ENCODE measurements around the gene CLBA1.
A peak's percentile ranks its signal among the peaks of the same experiment; 100 is the strongest.

The CLBA1 gene

DNA sequence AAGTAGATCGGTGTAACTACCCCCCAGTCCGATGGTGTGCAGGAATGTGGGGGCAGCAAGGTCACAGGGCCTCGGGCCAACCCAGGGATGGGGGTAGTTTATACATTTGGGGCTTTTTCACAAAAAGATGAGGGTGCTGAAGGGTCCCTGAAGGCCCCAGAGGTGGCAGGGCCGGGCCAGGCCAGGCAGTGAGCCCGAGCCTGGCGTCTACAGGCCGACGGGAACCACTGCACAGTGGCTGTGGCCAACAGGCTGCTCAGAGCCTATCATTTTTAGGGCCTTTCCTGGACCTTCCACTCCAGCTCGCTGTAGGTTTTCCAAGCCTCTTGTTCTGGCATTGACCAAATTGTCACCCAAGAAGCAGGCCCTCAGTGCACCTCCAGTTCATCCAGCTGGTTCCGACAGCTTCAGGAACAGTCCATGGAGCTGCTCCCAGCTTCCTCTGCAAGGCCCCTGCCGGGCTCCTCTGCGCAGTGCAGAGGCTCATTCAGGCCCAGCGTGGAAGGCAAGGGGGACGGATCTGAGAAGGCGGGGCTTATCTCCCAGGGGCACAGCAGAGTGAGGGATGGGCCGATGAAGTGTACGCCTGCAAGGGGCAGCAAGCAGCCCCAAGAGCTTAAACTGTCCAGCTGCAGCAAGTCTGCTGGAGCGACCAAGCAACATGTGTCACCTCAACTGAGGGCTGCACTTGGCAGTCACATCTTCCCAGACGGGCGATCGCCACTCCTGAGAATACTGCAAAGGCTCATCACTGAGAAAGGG lies 21.4 kb downstream of the CLBA1 start:
- DNase-seq: no peak

DNA sequence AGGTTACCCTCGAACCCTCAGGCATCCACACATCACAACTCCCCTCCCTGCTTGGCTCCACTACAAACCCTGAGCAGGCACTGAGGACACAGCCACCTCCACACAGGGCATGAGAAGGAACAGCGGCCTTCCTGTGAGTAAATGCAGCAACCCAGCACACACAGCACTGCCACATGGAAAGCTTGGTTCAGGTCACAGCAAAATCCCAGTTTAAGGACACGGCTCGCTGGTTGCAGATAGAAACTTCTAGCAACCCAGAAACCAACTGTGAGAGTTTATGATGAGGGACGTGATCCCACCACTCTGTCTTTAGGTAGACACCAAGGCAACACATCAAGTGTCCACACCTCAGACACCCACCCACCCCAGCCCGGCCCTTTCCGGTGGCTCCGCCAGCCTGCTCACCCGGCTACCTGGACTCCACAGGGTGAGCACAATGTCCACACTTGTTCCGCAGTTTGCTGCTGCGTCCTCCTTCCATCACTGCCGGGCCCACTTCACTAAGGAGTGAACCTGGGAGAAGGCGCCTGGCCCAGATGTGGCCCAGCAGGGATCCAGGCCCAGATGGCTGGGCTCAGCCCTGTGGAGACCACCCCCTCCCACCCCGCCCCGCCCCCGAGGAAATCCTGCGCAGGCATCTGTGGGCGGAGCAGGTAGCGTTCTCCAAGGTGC lies 22.1 kb downstream of the CLBA1 start:
- DNase-seq: no peak

DNA sequence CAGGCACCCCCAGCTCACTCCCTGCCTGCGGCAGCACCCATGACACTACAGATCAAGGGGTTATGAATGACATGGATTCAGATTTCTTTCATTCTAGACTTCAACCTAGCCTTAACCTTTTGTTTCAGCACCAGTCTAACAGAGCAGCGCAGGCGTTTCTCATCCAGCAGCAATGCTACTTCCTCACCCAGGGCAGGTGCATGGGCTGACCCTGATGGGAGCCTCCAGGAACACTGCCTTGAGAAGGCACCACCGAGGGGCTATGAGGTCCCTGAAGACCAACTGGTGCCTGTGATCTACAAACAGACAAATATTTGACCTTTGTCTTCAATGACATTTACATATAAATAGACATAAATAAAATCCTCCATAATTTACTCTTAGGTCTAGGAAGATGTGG lies 24.5 kb downstream of the CLBA1 start:
- no peak for DNase-seq

DNA sequence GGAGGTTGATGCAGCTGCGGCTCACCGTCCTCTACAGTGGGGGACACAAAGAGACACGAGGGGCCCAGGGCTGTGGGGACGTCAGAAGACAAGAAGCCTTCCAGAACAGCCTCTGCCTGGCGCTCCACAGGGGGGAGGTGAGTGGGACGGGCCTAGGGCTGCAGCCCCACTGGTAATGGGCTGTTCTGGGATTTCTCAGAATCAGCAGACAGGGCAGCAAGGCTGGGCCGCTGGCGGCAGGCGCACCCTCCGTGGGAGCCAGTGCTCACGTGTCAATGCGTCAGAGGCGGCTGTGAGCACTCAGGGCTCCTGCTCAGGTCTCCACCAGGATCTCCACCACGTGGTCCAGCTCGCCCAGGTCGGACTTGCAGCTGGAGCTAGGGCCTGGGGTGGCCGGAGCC lies 25.3 kb downstream of the CLBA1 start:
- DNase-seq: no peak

DNA sequence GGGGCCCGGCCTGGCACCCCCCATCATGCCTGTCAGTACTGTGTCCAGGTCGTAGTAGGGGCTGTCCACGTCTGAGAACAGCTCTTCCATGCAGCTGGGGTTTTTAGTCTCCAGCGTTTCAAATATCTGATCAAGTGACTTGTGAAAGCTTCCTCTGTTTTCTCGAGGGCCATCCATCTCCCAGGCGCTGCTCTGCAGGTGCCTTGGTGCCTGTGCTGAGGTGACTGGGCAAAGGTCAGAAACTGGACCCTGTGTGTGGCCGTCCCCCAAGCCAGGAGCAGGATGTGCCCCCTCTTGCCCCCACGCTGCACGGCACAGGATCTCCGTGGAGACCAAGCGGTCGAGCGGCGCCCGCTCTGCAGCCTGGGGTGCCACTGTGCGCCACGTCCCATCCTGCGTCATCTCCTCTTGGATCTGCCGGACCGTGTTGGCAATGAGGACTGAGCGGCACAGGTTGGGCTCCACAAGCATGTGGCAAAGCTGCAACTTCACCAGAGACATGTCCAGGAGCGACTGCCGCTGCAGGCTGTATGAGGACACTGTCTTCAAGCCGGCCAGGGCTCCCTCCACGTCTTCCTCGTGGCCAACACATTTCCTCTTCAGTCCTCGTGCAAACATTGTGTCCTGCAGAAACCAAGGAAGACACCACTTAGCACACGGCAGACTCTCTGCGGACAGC lies 25.9 kb downstream of the CLBA1 start:
- DNase-seq: no peak

DNA sequence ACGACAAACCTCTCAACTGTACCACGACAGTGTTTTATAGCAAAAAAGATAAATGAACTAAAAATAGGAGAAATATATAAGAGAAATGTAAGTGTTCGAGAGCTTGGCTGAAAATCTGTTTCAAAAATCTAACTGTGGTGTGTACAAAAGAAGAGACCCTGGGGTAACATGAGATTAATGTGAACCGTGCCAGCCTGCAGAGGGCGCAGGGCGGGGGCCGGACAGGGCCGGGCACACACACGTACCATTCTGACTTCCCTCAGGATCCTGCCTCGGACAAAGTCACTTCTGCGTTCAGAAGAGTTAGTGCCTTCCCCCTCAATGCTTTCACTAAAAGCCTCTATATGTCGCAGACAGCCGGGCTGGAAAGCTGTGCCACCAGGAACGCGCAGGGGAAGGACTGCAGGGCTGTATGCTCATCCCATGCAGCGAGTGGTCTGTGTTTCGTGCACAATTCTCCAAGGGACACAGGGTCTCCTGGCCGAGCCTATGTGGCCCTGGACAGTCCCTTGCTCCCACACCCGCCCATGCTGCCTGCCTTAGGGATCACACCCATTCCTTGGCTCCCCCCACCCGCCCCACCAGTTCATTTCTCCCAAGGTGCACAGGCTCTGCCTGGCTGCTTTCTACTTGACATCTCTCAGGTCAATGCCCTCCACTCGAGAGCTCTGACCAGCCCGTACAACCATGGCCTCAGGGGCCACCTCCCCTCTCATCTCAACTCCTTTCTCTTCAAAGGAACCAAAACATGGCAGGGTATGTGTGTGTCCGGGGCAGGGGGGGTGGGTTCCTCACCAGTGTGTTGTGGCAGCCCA lies 26.8 kb downstream of the CLBA1 start:
- peak; percentile 46 to 74 for DNase-seq

DNA sequence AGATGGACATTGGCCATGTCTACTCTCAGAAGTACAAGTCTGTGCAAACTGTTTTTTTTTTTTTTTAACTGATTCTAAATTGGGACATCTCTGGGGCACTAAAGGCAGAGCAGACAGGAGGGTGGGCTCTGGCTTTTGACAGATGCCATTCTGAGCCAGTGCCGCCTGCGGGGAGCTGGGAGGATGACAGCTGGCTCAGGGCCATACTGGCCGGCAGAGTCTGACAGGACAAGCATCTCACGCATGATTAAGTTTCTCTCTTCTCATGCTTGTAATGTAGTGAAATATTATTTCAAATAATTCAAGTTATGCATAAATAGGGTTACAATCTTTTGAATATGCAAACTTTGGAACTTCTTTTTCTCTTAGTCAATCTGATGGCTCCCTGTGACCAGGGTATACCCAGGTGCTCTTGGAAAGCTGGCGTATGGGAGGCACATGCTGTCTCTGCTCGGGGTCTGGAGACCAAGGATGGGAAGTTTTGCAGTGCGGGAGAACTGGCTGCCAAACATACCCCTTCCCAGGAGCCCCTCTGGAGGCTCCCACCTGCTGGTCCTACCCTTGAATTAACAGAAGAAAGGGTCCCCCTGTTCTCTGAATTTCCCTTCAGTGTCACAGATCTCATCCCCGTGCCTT lies 27.7 kb downstream of the CLBA1 start:
- DNase-seq: peak; percentile 90 to 92

DNA sequence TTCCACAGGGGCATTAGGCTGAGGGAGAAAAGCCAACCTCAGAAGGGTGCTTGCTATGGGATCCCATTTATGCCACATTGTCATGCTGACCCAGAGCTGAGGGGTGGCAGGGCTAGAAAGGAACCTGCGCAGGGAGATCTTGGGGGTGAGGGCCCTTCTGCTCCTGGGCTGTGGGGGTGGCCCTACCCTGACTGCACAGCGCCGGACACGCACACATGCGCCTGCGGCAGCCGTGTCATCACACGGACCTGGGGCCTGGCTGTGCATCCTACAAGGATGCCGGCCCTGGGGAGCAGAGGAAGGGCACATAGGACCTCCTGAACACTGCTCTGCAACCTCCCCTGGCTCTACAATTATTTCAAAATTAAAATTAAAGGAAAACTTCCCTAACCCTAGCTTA lies 28.4 kb downstream of the CLBA1 start:
- no peak for DNase-seq

DNA sequence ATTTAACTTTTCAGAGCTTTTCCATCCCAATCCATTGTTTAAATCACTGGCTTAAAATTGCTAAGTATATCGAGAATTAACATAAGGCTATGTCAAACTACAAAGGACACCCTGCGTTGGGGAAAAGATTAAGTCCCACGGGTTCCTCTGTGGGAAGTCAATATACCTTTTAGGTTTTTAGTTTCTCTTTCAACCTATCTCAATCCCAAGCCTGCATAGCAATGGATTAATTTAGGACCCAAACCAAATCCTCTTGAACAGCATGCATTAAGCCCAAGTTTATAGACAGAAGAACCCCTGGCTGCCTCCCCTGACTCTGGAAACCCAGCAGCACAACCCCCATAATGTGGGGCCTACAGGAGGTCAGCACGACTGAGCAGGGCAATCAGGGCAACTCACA lies 29.0 kb downstream of the CLBA1 start:
- no peak for DNase-seq

DNA sequence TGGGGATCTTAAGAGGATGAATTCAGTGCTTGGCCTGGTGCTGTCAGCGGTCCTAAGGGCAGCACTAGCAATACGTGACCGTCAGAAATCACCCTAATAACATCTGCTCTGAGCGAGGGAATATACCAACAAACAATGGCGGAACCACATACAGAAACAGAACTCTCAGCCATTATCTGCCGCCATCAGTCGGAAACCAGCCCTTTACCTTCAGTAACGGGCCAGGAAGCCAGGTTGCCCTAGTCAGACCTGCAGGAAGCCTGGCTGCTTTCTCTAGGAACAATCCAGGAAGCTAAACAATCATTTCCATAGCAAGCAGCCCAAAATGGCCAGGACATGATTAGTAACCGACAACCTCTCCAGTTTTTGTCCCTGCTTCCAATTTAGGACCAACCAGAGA lies 29.7 kb downstream of the CLBA1 start:
- no peak for DNase-seq

DNA sequence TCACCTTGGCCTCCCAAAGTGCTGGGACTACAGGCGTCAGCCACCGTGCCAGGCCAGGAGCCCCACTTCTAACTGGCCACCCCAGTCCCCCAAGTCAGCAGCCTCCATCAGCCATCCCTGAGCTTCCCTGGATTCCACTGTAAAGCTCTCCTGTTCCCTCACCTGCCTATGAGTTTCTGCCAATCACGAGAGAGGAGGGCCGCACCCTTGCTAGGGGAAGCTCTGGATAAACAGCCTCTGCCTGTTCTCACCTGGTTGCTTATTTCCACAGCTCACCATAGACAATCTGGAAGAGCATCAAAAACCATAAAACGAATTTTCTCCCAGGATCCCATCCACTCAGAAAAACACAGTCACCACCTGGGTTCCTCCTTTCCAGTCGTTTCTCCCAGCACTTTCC lies 30.3 kb downstream of the CLBA1 start:
- peak in 1 of 2 experiments; percentile 52 for DNase-seq

DNA sequence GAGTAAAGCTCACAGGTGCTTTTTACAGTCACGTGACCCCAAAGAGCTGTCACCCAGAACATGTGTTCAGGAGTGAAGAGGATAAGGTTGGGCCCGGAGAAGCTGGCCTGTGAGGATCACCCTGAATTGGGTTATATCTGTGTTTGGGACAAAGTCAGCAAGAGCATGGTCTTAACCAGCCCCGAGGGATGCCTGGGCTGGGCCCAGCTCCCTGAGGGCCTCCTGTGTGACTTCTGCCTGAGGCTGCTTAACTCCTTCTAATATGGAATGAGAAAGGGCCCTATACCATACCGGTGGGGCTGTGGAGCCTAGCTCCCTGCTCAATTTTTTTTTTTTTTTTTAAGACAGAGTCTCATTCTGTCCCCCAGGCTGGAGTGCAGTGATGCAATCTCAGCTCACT lies 32.8 kb downstream of the CLBA1 start:
- DNase-seq: no peak

DNA sequence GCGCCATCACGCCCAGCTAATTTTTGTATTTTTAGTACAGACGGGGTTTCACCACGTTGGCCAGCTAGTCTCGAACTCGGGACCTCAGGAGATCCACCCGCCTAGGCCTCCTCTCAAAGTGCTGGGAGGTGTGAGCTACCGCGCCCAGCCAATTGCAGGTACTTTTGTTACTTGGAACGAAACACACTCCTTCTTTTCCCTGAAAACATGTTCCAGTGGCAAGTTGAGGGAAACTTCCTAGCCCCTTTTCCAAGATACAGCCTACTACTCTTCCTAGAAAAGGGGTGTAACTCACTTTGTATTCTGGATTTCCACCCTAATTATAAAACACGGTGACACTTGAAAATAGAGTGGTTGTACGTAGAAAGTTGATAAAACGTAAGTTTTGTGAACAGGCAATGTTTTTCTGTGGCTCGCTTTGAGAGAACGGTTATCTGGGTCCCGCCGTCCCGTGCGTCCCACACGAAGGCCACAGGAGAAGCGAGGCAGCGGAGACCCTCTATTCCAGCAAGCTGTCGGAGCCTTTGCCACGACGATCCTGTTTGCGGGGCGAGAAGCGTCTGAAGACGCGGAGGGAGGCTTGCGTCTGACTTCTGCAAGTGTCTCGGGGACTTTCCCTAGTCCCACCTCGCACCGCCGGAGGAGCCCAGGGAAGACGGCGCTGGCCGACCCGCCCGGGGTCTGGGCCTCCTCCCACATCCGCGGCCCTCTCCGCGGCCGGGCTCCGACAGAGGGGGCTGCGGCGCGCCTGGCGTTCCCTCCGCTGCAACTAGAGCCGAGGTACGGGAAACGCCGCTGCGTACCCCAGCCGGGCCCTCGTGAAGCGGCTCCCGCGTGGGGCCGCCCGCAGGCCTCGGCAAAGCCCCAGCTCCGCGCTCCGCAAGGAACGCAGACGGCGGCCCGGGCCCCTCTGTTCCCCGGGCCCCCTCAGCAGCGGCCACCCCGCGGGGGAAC lies 34.5 kb downstream of the CLBA1 start:
- DNase-seq: no peak

DNA sequence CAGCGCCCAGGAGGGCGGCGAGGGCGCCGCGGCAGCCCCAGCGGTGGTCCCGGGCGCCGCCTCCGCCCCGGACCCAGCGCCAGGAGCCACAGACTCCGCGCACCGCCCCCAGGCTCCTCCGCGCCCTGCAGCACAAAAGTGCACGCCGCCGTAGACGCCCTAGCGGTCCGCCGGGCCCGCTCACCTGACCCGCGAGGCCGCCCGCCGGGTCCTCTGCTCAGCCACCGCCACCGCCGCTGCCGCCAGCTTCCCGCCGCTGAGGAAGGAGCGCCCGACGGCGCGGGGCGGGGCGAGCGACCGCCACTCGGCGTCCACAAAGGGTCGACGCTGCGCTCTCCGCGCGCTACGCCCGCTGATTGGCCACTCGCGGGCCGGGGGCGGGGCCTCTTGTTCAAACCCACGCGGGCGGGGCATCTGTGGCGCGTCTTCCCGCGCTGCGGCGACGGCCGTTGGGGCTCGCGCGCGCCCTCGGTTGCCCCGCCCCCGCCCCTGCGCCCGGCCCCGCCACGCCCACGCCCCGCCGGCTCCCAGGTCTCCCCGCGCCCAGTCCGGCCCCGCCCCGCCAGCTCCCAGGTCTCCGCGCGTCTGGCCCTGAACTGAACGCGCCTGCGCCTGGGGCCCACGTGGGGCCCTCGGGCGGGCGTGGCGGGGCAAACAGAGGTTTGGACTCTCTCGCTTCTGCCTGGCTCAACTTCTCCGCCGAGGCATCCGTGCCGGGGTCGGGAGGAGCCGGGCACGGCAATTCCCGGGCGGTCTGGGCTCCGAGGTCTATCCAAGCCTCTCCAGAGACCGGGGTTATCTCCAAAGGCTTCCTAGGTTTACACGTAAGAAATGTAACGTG lies 35.4 kb downstream of the CLBA1 start, which contains the start of gene CDCA4:
TSS of gene CDCA4 (minus strand) at position 269 of the 841 bp plus-strand sequence. CDS start 9,154 bp downstream, outside the sequence.
- DNase-seq: peak; percentile 93 to 99

DNA sequence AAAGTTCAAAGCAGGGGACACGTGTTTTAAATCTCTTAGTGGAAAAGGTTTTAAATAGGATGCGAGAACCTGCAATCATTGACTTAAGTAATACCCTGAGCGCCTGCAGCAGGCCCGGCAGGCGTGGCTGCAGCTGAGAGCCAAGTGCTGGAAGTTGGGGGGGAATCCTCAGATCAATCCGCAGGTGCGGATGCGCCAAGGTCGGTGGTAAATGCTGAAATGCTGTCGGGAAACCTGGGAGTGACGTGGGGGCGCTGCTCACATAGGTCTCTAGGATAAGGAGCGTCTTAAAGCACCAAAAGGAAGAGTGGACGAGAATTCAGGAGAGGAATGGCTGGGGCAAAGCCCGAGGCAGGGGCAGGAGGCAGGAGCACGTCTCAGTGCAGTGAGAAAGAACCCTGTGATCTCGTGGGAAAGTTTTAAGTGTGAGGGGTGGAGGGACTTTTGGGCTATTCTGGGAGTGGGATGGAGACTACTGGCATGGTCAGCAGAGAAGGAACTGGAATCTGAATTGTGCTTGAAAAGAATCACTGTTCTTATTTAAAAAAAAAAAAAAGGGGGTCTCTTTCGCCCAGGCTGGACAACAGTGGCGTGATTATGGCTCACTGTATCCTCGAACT lies 36.2 kb downstream of the CLBA1 start:
- DNase-seq: peak; percentile 66 to 80

DNA sequence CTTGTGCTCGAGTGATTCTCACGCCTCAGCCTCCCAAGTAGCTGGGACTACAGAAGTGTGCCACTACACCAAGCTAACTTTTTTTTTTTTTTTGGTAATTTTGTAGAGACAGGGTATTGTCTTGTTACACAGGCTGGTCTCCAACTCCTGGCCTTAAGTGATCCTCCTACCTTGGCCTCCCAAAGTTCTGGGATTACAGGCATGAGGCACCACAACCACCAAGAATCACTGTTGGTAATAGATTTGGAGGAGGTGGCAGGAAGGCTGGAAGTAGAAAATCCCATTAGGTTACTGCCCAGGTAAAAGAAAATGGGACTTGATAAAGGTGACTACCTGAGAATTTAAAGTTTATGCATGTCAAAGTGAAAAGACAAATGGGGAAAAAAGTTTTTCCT lies 36.7 kb downstream of the CLBA1 start:
- DNase-seq: no peak

DNA sequence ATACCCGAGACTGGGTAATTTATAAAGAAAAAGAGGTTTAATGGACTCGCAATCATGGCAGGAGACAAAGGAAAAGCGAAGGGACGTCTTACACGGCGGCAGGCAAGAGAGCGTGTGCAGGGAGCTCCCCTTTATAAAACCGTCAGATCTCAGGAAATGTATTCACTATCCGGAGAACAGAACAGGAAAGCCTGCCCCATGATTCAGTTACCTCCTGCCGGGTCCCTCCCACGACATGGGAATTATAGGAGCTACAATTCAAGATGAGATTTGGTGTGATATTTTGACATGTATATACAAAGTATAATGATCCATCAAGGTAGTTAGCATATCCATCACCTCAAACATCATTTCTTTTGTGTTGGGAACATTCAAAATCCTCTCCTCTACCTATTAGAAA lies 37.6 kb downstream of the CLBA1 start:
- DNase-seq: no peak

DNA sequence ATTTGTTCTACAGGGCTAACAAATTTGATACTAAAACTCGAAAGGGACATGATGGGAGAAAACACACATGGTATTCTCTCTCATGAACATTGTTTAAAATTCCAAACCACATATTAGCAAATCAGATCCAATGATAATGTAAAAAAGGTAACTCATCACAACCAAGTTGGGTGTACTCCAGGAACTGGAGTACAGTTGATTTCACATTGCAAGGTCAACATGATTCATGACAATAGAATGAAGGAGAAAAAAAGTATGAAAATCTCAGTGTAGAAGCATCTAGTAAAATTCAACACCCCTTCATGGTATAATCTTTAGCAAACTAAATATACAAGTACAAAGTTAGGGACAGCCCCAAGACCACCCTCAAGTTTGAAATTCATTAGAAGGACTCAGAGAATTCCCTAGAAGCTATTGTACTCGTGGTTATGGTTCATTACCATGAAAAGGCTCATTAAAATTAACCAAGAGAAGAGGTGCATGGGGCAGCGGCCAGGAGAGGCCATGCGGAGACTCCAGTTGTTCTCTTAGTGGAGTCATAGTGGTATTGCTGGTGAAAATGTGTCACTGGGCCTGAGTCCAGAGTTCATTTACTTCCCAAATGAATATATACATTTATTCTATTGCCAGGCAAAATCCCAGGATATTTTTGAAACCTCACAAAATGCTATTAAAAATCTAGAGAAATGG lies 38.3 kb downstream of the CLBA1 start:
- DNase-seq: no peak

DNA sequence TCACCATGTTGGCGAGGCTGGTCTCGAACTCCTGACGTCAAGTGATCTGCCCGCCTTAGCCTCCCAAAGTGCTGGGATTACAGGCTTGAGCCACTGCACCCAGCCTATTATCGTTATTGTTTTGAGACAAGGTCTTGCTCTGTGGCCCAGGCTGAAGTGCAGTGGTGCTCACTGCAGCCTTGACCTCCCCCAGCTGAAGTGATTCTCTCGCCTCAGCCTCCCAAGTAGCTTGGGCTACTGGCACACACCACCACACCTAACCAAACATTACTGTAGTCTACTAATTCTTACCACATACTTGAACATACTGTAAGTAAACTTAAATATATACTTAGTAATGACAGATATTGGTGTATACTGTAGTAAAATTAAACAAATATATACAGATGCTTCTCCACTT lies 39.8 kb downstream of the CLBA1 start:
- DNase-seq: no peak
